ENCODE data around the gene SLC27A1. TPM values are rescaled to one million over a fixed set of nuclear protein-coding genes. Genes with fewer than 3 reads are reported as not detected.

The SLC27A1 gene
- polyA plus RNA-seq, 6 donors from 2014 or later: 1.3 to 3.1 (median 2.3) TPM; not detected in 1

GRCh38 chr19:17530586-17530985 lies 60.3 kb downstream of the SLC27A1 start:
- Mint-ChIP-seq H3K4me1 (peaks cover 34 to 64% (median 63%) of the 10 kb centered on the region in 3 donors), H3K4me3 (peak overlapping the region; percentile 35 to 98 (median 94)), H3K9me3 (peaks cover 0 to 4% (median 3%) of the 10 kb centered on the region in 7 donors), H3K36me3 (peaks cover 9 to 13% of the 10 kb centered on the region in 2 donors), H3K27me3 (no peaks in the 10 kb centered on the region), H3K27ac (peak overlapping the region in 3 of 6 donors; percentile 63 to 94 (median 85))
- DNase-seq: no peak
- ATAC-seq (ENCODE audit: low read depth in 2 of 2): no peak

GRCh38 chr19:17532116-17532515 lies 61.8 kb downstream of the SLC27A1 start:
- Mint-ChIP-seq H3K4me3 (peak overlapping the region in 1 of 8 donors; percentile 75), H3K4me1 (peaks cover 26 to 58% (median 53%) of the 10 kb centered on the region in 3 donors), H3K27ac (peak overlapping the region in 3 of 6 donors; percentile 32 to 87 (median 59)), H3K9me3 (peaks cover 0 to 4% (median 3%) of the 10 kb centered on the region in 7 donors), H3K27me3 (no peaks in the 10 kb centered on the region), H3K36me3 (peaks cover 9 to 13% of the 10 kb centered on the region in 2 donors)
- no peak for DNase-seq
- ATAC-seq (ENCODE audit: low read depth in 2 of 2): no peak

- peaks cover 26 to 62% (median 56%) of the 10 kb centered on the region in 3 donors for H3K4me1 Mint-ChIP-seq
- DNase-seq (no peak), ATAC-seq (ENCODE audit: low read depth in 2 of 2) (no peak)
- peaks cover 9 to 13% of the 10 kb centered on the region in 2 donors for H3K36me3 Mint-ChIP-seq
- peak overlapping the region in 2 of 6 donors; percentile 36 to 87 for H3K27ac Mint-ChIP-seq
- no peaks in the 10 kb centered on the region for H3K27me3 Mint-ChIP-seq
- peaks cover 0 to 4% (median 3%) of the 10 kb centered on the region in 7 donors for H3K9me3 Mint-ChIP-seq
- peak overlapping the region in 1 of 8 donors; percentile 75 for H3K4me3 Mint-ChIP-seq
Measured at GRCh38 chr19:17532557-17532956, 62.2 kb downstream of the SLC27A1 start.

GRCh38 chr19:17534767-17535166 lies 64.4 kb downstream of the SLC27A1 start:
- Mint-ChIP-seq H3K36me3 (peaks cover under 1 to 8% of the 10 kb centered on the region in 2 donors), H3K9me3 (no peaks in the 10 kb centered on the region), H3K4me3 (peak overlapping the region in 1 of 8 donors; percentile 23), H3K27me3 (no peaks in the 10 kb centered on the region), H3K4me1 (peaks cover 29 to 62% (median 58%) of the 10 kb centered on the region in 3 donors), H3K27ac (peak overlapping the region in 2 of 6 donors; percentile 20 to 86)
- no peak for ATAC-seq (ENCODE audit: low read depth in 2 of 2)
- DNase-seq: no peak

GRCh38 chr19:17536955-17537354 lies 66.6 kb downstream of the SLC27A1 start:
- Mint-ChIP-seq H3K4me1 (peaks cover 27 to 59% (median 56%) of the 10 kb centered on the region in 3 donors), H3K4me3 (peak overlapping the region in 5 of 8 donors; percentile 12 to 78 (median 32)), H3K27me3 (no peaks in the 10 kb centered on the region), H3K27ac (peak overlapping the region in 4 of 6 donors; percentile 57 to 85 (median 79)), H3K36me3 (peaks cover 5 to 10% of the 10 kb centered on the region in 2 donors), H3K9me3 (no peaks in the 10 kb centered on the region)
- DNase-seq: no peak
- ATAC-seq (ENCODE audit: low read depth in 2 of 2): no peak

- peak overlapping the region; percentile 66 to 87 (median 76) for H3K4me3 Mint-ChIP-seq
- peak overlapping the region; percentile 63 to 95 (median 84) for H3K27ac Mint-ChIP-seq
- no peaks in the 10 kb centered on the region for H3K9me3 Mint-ChIP-seq
- H3K27me3 Mint-ChIP-seq: no peaks in the 10 kb centered on the region
- ATAC-seq (ENCODE audit: low read depth in 2 of 2): peak; percentile 22 to 27
- H3K36me3 Mint-ChIP-seq: peaks cover 5 to 27% of the 10 kb centered on the region in 2 donors
- DNase-seq: no peak
- peaks cover 41 to 60% (median 60%) of the 10 kb centered on the region in 3 donors for H3K4me1 Mint-ChIP-seq
Measured at GRCh38 chr19:17538684-17539237, 68.4 kb downstream of the SLC27A1 start.

GRCh38 chr19:17539238-17540117 lies 69.2 kb downstream of the SLC27A1 start:
- Mint-ChIP-seq H3K4me1 (peaks cover 47 to 65% (median 62%) of the 10 kb centered on the region in 3 donors), H3K9me3 (no peaks in the 10 kb centered on the region), H3K27ac (peak overlapping the region; percentile 46 to 98 (median 94)), H3K36me3 (peaks cover 5 to 34% of the 10 kb centered on the region in 2 donors), H3K4me3 (peak overlapping the region; percentile 67 to 92 (median 86)), H3K27me3 (no peaks in the 10 kb centered on the region)
- peak; percentile 94 for DNase-seq
- ATAC-seq (ENCODE audit: low read depth in 2 of 2): peak; percentile 87 to 90

- DNase-seq: no peak
- Mint-ChIP-seq H3K4me3 (peak overlapping the region in 1 of 8 donors; percentile 53), H3K27me3 (no peaks in the 10 kb centered on the region), H3K9me3 (no peaks in the 10 kb centered on the region), H3K36me3 (peaks cover 5 to 37% of the 10 kb centered on the region in 2 donors), H3K27ac (peak overlapping the region in 3 of 6 donors; percentile 93 to 98 (median 96)), H3K4me1 (peaks cover 49 to 69% (median 66%) of the 10 kb centered on the region in 3 donors)
- no peak for ATAC-seq (ENCODE audit: low read depth in 2 of 2)
Measured at GRCh38 chr19:17540174-17540573, 69.8 kb downstream of the SLC27A1 start.

- Mint-ChIP-seq H3K9me3 (no peaks in the 10 kb centered on the region), H3K4me1 (peaks cover 53 to 74% (median 70%) of the 10 kb centered on the region in 3 donors), H3K27me3 (no peaks in the 10 kb centered on the region), H3K4me3 (peak overlapping the region in 1 of 8 donors; percentile 53), H3K27ac (peak overlapping the region in 2 of 6 donors; percentile 28 to 92), H3K36me3 (peaks cover 5 to 37% of the 10 kb centered on the region in 2 donors)
- ATAC-seq (ENCODE audit: low read depth in 2 of 2): no peak
- no peak for DNase-seq
Measured at GRCh38 chr19:17541184-17541759, 70.9 kb downstream of the SLC27A1 start.

GRCh38 chr19:17542042-17542441 lies 71.7 kb downstream of the SLC27A1 start:
- DNase-seq (no peak), ATAC-seq (ENCODE audit: low read depth in 2 of 2) (no peak)
- Mint-ChIP-seq H3K27me3 (no peaks in the 10 kb centered on the region), H3K9me3 (no peaks in the 10 kb centered on the region), H3K27ac (peak overlapping the region in 4 of 6 donors; percentile 26 to 72 (median 44)), H3K4me3 (no peak overlapping the region), H3K4me1 (peaks cover 58 to 75% (median 71%) of the 10 kb centered on the region in 3 donors), H3K36me3 (peaks cover 9 to 44% of the 10 kb centered on the region in 2 donors)

GRCh38 chr19:17542793-17543582 lies 72.7 kb downstream of the SLC27A1 start:
- no peaks in the 10 kb centered on the region for H3K27me3 Mint-ChIP-seq
- no peak for ATAC-seq (ENCODE audit: low read depth in 2 of 2)
- H3K27ac Mint-ChIP-seq: peak overlapping the region in 5 of 6 donors; percentile 26 to 95 (median 72)
- H3K9me3 Mint-ChIP-seq: no peaks in the 10 kb centered on the region
- DNase-seq: no peak
- H3K36me3 Mint-ChIP-seq: peaks cover 9 to 48% of the 10 kb centered on the region in 2 donors
- H3K4me3 Mint-ChIP-seq: peak overlapping the region in 1 of 8 donors; percentile 36
- H3K4me1 Mint-ChIP-seq: peaks cover 55 to 69% (median 64%) of the 10 kb centered on the region in 3 donors

- Mint-ChIP-seq H3K36me3 (peaks cover 9 to 49% of the 10 kb centered on the region in 2 donors), H3K9me3 (no peaks in the 10 kb centered on the region), H3K27me3 (no peaks in the 10 kb centered on the region), H3K4me1 (peaks cover 52 to 63% (median 58%) of the 10 kb centered on the region in 3 donors), H3K27ac (peak overlapping the region in 4 of 6 donors; percentile 49 to 89 (median 66)), H3K4me3 (peak overlapping the region in 1 of 8 donors; percentile 61)
- DNase-seq (no peak), ATAC-seq (ENCODE audit: low read depth in 2 of 2) (no peak)
Measured at GRCh38 chr19:17543986-17544385, 73.7 kb downstream of the SLC27A1 start.
